HCT116 (cell line): ENCODE data around the gene FUT6. TPM values are rescaled to one million over a fixed set of nuclear protein-coding genes. Genes with fewer than 3 reads are reported as not detected.

Experiments
- ATAC-seq: fragments of 200-7000 bp; cut with Tn5 transposase; 2 replicates; pipeline ENCODE4 v1.9.1; 2020; ENCODE audit warnings: mild to moderate bottlenecking, moderate library complexity
- BruUV-seq: library from RNA; stranded (reverse); fragments of 400-500 nt; replicated peaks from 2 replicates; lab custom pipeline; 2021; lab: Mats Ljungman, UMichigan
- CTCF ChIA-PET: fragments of 300-600 bp; sonication (Branson Sonifier 250); formaldehyde crosslinking; loops from one replicate; lab custom pipeline; 2021; ENCODE audit warnings: antibody characterized with exemption; lab: Charles Lee
- POLR2A ChIA-PET: fragments of 300-600, 350-600 bp; sonication (Branson Sonifier 250); formaldehyde crosslinking; loops from one replicate; lab custom pipeline; 2021; ENCODE audit warnings: antibody characterized with exemption; lab: Charles Lee
- RAD21 ChIA-PET, 2 experiments: fragments of 300-600 bp; sonication (Branson Sonifier 250); formaldehyde crosslinking; loops; one replicate each; lab custom pipeline; 2023; ENCODE audit warnings: low total read pairs in 2 of 2; ENCODE audit not compliant: uncharacterized antibody in 2 of 2, unreplicated experiment in 2 of 2, low non-redundant PET in 1 of 2; lab: Charles Lee
- DNase-seq: peaks from one replicate; pipeline ENCODE4 v3.0.0-alpha.2; 2010; ENCODE audit warnings: low read depth, low spot score
- H2AFZ ChIP-seq: fragments of 200-600 bp; shearing (Covaris generic), sonication (generic); 2 replicates; pipeline ENCODE4 v1.6.1; 2017; ENCODE audit warnings: low read depth, mixed run types, mixed read lengths, antibody characterized with exemption, low read length; ENCODE audit not compliant: poor library complexity, severe bottlenecking
- H3K27ac ChIP-seq: 2 replicates; pipeline ENCODE4 v1.5.1; 2012; ENCODE audit warnings: low read depth, low read length
- H3K27me3 ChIP-seq: fragments of 200-600 bp; sonication (generic); 2 replicates; pipeline ENCODE4 v1.6.1; 2016; ENCODE audit warnings: mixed run types, low read length, mixed read lengths; ENCODE audit not compliant: insufficient read depth
- H3K36me3 ChIP-seq, 2 experiments: fragments of 200-500 bp in 1 of 2; fragments of 200-600 bp in 1 of 2; sonication (Bioruptor generic) in 1 of 2; sonication (generic) in 1 of 2; 2 replicates each; pipeline versions ENCODE4 v1.5.1 to v1.6.1; 2014 to 2016; ENCODE audit warnings: low read length in 2 of 2, inconsistent platforms in 1 of 2, mixed read lengths in 1 of 2, mixed run types in 1 of 2; ENCODE audit not compliant: insufficient read depth in 2 of 2, control insufficient read depth in 1 of 2
- H3K4me1 ChIP-seq, 2 experiments: fragments of 200-600 bp in 1 of 2; sonication (generic) in 1 of 2; 2 replicates each; pipeline versions ENCODE4 v1.5.1 to v1.6.1; 2012 to 2017; ENCODE audit warnings: low read length in 2 of 2, inconsistent platforms in 1 of 2, mild to moderate bottlenecking in 1 of 2, mixed read lengths in 1 of 2, mixed run types in 1 of 2, moderate library complexity in 1 of 2; ENCODE audit not compliant: insufficient read depth in 2 of 2, control insufficient read depth in 1 of 2
- H3K4me2 ChIP-seq: fragments of 200-600 bp; sonication (generic); 2 replicates; pipeline ENCODE4 v1.6.1; 2017; ENCODE audit warnings: mixed run types, low read length, mixed read lengths
- H3K4me3 ChIP-seq, 2 experiments: fragments of 200-600 bp in 1 of 2; sonication (generic) in 1 of 2; replicated peaks in 1 of 2; 2 replicates each; pipeline ENCODE4 v1.5.1; 2011 to 2016; ENCODE audit warnings: low read length in 2 of 2, control low read depth in 1 of 2, low read depth in 1 of 2, mild to moderate bottlenecking in 1 of 2, mixed read lengths in 1 of 2, mixed run types in 1 of 2
- H3K79me2 ChIP-seq: fragments of 200-600 bp; sonication (generic); 2 replicates; pipeline ENCODE4 v1.6.1; 2017; ENCODE audit warnings: mild to moderate bottlenecking, mixed run types, low read length, moderate library complexity, mixed read lengths; ENCODE audit not compliant: insufficient read depth
- H3K9ac ChIP-seq: fragments of 200-600 bp; sonication (generic); 2 replicates; pipeline ENCODE4 v1.6.1; 2016; ENCODE audit warnings: low read length, mixed read lengths
- H3K9me2 ChIP-seq: fragments of 200-600 bp; sonication (generic), shearing (Covaris generic); 2 replicates; pipeline ENCODE4 v1.6.1; 2017; ENCODE audit warnings: mixed run types, mild to moderate bottlenecking, moderate library complexity; ENCODE audit not compliant: insufficient read depth
- H3K9me3 ChIP-seq, 2 experiments: fragments of 200-500 bp in 1 of 2; fragments of 200-600 bp in 1 of 2; sonication (Bioruptor generic) in 1 of 2; sonication (generic) in 1 of 2; 2 replicates each; pipeline ENCODE4 v1.6.1; 2014 to 2017; ENCODE audit warnings: low read length in 2 of 2, mixed read lengths in 2 of 2, inconsistent platforms in 1 of 2, low read depth in 1 of 2, mild to moderate bottlenecking in 1 of 2, mixed run types in 1 of 2, moderate library complexity in 1 of 2; ENCODE audit not compliant: control insufficient read depth in 1 of 2, insufficient read depth in 1 of 2
- H4K20me1 ChIP-seq: fragments of 200-600 bp; sonication (generic), shearing (Covaris generic); 2 replicates; pipeline ENCODE4 v1.6.1; 2017; ENCODE audit warnings: mixed run types, mild to moderate bottlenecking, moderate library complexity; ENCODE audit not compliant: insufficient read depth
- CBX3 ChIP-seq: IDR thresholded peaks from 2 replicates; pipeline ENCODE4 v1.6.1; 2012; ENCODE audit warnings: low read depth
- CEBPB ChIP-seq: IDR thresholded peaks from 2 replicates; pipeline ENCODE4 v1.6.1; 2012; ENCODE audit warnings: low read depth
- ELF1 ChIP-seq: IDR thresholded peaks from 2 replicates; pipeline ENCODE4 v1.6.1; 2012; ENCODE audit warnings: low read depth, borderline replicate concordance
- EZH2 ChIP-seq: fragments of 200-600 bp; sonication (generic); IDR thresholded peaks from 2 replicates; pipeline ENCODE4 v1.6.1; 2017; ENCODE audit warnings: antibody characterized with exemption, mixed run types
- EZH2phosphoT487 ChIP-seq: fragments of 200-600 bp; IDR thresholded peaks from 2 replicates; pipeline ENCODE4 v1.6.1; 2018; ENCODE audit warnings: antibody characterized with exemption, borderline replicate concordance
- SIN3A ChIP-seq: IDR thresholded peaks from 2 replicates; pipeline ENCODE4 v1.6.1; 2012; ENCODE audit warnings: low read depth
- SP1 ChIP-seq: IDR thresholded peaks from 2 replicates; pipeline ENCODE4 v1.6.1; 2012; ENCODE audit warnings: low read depth
- TCF7L2 ChIP-seq: IDR thresholded peaks from 2 replicates; pipeline ENCODE4 v1.7.0; 2011; ENCODE audit warnings: borderline replicate concordance, inconsistent platforms; ENCODE audit not compliant: insufficient read depth, insufficient read length; ENCODE audit errors: extremely low read depth
- YY1 ChIP-seq: IDR thresholded peaks from 2 replicates; pipeline ENCODE4 v1.6.1; 2011; ENCODE audit warnings: low read length, low read depth, moderate library complexity, mild to moderate bottlenecking; ENCODE audit not compliant: insufficient replicate concordance; ENCODE audit errors: extremely low read depth
- ZFX ChIP-seq: fragments of 450-650 bp; IDR thresholded peaks from 2 replicates; pipeline ENCODE4 v1.6.1; 2017
- ZNF274 ChIP-seq: fragments of 200-500 bp; sonication (Bioruptor generic); IDR thresholded peaks from 2 replicates; pipeline ENCODE4 v1.6.1; 2014; ENCODE audit warnings: mild to moderate bottlenecking, low read depth, low read length, inconsistent platforms
- intact Hi-C: fragments of 100-400 bp; cut with micrococcal nuclease; formaldehyde crosslinking; loops from 2 replicates; pipeline ENCODE4 v1.10.0; 2022
- total RNA-seq: library from RNA; stranded (reverse); gene quantifications from one replicate; pipeline ENCODE4 v1.2.1, GENCODE V29; 2021; ENCODE audit not compliant: unreplicated experiment
- TF ChIP-seq, protein P1 (sequence below): IDR thresholded peaks from 2 replicates; pipeline ENCODE4 v1.6.1; 2012
- TF ChIP-seq, protein P2 (sequence below), 3 experiments: fragments of 200-600 bp in 1 of 3; sonication (generic) in 1 of 3; IDR thresholded peaks in 2 of 3; conservative IDR thresholded peaks in 1 of 3; 2 replicates each; pipeline ENCODE4 v1.5.1; 2012 to 2017; ENCODE audit warnings: low read depth in 2 of 3, low read length in 2 of 3, antibody characterized with exemption in 1 of 3, borderline replicate concordance in 1 of 3, control low read depth in 1 of 3, mild to moderate bottlenecking in 1 of 3, mixed read lengths in 1 of 3, mixed run types in 1 of 3, moderate library complexity in 1 of 3; ENCODE audit not compliant: insufficient read depth in 1 of 3
- TF ChIP-seq, protein P3 (sequence below): IDR thresholded peaks from 2 replicates; pipeline ENCODE4 v1.6.1; 2012; ENCODE audit warnings: low read depth
- TF ChIP-seq, protein P4 (sequence below): IDR thresholded peaks from 2 replicates; pipeline ENCODE4 v1.6.1; 2012

FUT6 gene
- total RNA-seq, 1 experiment from 2014 or later: not detected

DNA sequence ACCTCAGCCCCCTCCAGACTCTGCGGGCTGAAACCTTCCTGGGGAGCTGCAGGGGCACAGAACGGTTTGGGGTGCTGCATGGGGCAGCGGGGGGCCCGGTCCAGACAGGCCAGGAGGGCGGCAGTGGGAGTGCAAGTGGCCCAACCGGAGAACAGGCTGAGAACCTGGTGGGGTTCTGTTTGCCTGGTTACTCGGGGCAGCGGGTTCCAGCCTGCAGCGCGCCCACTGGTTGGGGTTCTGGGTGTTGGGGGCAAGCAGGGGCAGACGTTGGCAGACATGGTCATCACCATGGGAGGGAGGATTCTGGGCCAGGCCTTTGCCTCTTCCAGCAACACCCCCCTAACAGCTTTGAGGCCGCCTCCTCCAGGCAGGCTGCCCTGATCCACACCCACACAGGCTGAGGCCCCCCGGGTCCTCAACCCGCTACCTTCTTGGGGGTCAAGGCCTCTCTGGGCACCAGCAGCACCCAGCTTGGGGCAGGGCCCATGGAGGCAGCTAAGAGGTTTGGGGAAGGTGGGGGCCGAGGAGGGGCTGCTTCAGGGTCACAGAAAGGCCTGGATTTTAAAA, 54.8 kb downstream of the FUT6 start, which contains the start of gene PRR22:
Gene PRR22 (minus strand): TSS at position 166 of the 567 bp plus-strand sequence. CDS start 86 bp downstream, at position 80.
- CTCF ChIA-PET: no interaction called here
- Histone ChIP-seq H3K4me3 (no peak within 1 kb of the TSS), H3K4me2 (no peak within 1 kb of the TSS), H3K27me3 (no peaks in the 10 kb centered on the region), H3K36me3 (peaks cover 37 to 51% of the 10 kb centered on the region in 2 experiments; a peak in 3 of 4 replicates)
- ATAC-seq: no peak
- BruUV-seq: no TSS peak
- TF ChIP-seq, protein P1, sequence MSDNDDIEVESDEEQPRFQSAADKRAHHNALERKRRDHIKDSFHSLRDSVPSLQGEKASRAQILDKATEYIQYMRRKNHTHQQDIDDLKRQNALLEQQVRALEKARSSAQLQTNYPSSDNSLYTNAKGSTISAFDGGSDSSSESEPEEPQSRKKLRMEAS: no peak
- TF ChIP-seq EZH2phosphoT487: no peak
- TF ChIP-seq, protein P2, sequence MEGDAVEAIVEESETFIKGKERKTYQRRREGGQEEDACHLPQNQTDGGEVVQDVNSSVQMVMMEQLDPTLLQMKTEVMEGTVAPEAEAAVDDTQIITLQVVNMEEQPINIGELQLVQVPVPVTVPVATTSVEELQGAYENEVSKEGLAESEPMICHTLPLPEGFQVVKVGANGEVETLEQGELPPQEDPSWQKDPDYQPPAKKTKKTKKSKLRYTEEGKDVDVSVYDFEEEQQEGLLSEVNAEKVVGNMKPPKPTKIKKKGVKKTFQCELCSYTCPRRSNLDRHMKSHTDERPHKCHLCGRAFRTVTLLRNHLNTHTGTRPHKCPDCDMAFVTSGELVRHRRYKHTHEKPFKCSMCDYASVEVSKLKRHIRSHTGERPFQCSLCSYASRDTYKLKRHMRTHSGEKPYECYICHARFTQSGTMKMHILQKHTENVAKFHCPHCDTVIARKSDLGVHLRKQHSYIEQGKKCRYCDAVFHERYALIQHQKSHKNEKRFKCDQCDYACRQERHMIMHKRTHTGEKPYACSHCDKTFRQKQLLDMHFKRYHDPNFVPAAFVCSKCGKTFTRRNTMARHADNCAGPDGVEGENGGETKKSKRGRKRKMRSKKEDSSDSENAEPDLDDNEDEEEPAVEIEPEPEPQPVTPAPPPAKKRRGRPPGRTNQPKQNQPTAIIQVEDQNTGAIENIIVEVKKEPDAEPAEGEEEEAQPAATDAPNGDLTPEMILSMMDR (IDR thresholded peaks at IDR 0.05 in 2 of 3, conservative IDR thresholded peaks at IDR 0.05 in 1 of 3; ENCODE audit: borderline replicate concordance in 1 of 3, insufficient read depth in 1 of 3, low read depth in 2 of 3, low read length in 2 of 3): no peak
- TF ChIP-seq, protein P3, sequence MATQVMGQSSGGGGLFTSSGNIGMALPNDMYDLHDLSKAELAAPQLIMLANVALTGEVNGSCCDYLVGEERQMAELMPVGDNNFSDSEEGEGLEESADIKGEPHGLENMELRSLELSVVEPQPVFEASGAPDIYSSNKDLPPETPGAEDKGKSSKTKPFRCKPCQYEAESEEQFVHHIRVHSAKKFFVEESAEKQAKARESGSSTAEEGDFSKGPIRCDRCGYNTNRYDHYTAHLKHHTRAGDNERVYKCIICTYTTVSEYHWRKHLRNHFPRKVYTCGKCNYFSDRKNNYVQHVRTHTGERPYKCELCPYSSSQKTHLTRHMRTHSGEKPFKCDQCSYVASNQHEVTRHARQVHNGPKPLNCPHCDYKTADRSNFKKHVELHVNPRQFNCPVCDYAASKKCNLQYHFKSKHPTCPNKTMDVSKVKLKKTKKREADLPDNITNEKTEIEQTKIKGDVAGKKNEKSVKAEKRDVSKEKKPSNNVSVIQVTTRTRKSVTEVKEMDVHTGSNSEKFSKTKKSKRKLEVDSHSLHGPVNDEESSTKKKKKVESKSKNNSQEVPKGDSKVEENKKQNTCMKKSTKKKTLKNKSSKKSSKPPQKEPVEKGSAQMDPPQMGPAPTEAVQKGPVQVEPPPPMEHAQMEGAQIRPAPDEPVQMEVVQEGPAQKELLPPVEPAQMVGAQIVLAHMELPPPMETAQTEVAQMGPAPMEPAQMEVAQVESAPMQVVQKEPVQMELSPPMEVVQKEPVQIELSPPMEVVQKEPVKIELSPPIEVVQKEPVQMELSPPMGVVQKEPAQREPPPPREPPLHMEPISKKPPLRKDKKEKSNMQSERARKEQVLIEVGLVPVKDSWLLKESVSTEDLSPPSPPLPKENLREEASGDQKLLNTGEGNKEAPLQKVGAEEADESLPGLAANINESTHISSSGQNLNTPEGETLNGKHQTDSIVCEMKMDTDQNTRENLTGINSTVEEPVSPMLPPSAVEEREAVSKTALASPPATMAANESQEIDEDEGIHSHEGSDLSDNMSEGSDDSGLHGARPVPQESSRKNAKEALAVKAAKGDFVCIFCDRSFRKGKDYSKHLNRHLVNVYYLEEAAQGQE: no peak
- TF ChIP-seq ELF1: no peak
- no peak for TF ChIP-seq TCF7L2
- no peak for TF ChIP-seq YY1
- no peak for TF ChIP-seq ZNF274
- TF ChIP-seq ZFX: no peak
- no peak for TF ChIP-seq EZH2
- no peak for TF ChIP-seq SIN3A
- TF ChIP-seq SP1: no peak
- TF ChIP-seq CBX3: no peak
- no peak for TF ChIP-seq CEBPB
- TF ChIP-seq, protein P4, sequence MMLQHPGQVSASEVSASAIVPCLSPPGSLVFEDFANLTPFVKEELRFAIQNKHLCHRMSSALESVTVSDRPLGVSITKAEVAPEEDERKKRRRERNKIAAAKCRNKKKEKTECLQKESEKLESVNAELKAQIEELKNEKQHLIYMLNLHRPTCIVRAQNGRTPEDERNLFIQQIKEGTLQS: no peak
- TF ChIP-seq, all 23 proteins: peak for 0
- Histone ChIP-seq H3K9me3 (no peaks in the 10 kb centered on the region), H3K79me2 (peaks cover 19% of the 10 kb centered on the region), H3K9ac (no peak within 1 kb of the TSS), H2AFZ (no peak within 1 kb of the TSS), H3K27ac (no peak within 1 kb of the TSS), H3K4me1 (peaks cover 0 to 1% of the 10 kb centered on the region in 2 experiments; a peak in 2 of 4 replicates), H3K9me2 (no peaks in the 10 kb centered on the region), H4K20me1 (no peaks in the 10 kb centered on the region)
- ChIA-PET RAD21 (no interaction called here), POLR2A (no interaction called here)
- no peak for DNase-seq
- intact Hi-C loops: no loop called here
